Measurements from ENCODE around the gene SPAG16.

The SPAG16 gene

DNA sequence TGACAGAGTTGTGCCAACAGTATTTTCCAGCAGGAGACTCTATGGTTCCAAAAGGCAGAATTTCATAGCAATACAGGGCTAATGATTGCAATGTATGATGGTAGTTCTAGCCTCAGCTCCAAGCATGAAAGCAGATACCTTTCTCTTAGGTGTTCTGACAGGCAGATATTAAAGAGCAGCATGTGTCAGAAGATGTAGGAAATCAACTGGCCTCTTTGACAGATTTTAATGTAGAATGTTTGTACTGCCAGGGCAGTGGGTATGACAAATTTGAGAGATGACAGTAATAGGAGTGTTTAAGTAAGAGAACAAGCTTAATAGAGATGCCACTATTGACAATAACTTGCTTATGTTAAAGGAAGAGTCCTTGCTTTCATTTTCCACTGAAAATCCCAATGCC is 1105.1 kb downstream of the SPAG16 start:
- TF ChIP-seq EZH2 (IDR thresholded peaks at IDR 0.05; ENCODE audit: borderline replicate concordance, low read length) = no peak
- TF ChIP-seq, protein P1, sequence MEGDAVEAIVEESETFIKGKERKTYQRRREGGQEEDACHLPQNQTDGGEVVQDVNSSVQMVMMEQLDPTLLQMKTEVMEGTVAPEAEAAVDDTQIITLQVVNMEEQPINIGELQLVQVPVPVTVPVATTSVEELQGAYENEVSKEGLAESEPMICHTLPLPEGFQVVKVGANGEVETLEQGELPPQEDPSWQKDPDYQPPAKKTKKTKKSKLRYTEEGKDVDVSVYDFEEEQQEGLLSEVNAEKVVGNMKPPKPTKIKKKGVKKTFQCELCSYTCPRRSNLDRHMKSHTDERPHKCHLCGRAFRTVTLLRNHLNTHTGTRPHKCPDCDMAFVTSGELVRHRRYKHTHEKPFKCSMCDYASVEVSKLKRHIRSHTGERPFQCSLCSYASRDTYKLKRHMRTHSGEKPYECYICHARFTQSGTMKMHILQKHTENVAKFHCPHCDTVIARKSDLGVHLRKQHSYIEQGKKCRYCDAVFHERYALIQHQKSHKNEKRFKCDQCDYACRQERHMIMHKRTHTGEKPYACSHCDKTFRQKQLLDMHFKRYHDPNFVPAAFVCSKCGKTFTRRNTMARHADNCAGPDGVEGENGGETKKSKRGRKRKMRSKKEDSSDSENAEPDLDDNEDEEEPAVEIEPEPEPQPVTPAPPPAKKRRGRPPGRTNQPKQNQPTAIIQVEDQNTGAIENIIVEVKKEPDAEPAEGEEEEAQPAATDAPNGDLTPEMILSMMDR (IDR thresholded peaks at IDR 0.05; ENCODE audit: low read length) = no peak
- Histone ChIP-seq H3K4me2 (ENCODE audit: low read length) (no peak overlapping the region), H3K79me2 (ENCODE audit: insufficient read depth, low read length) (no peaks in the 10 kb centered on the region), H3K9me3 (ENCODE audit: low read length) (no peaks in the 10 kb centered on the region), H3K9ac (ENCODE audit: low read length) (no peak overlapping the region), H3K4me1 (ENCODE audit: insufficient read depth, low read length, severe bottlenecking) (no peaks in the 10 kb centered on the region), H3K27me3 (ENCODE audit: insufficient read depth, low read length) (no peaks in the 10 kb centered on the region), H4K20me1 (ENCODE audit: insufficient read depth, low read length) (no peaks in the 10 kb centered on the region), H2AFZ (ENCODE audit: low read length) (no peak overlapping the region), H3F3A (ENCODE audit: insufficient read depth, low read length) (no peaks in the 10 kb centered on the region), H3K4me3 (ENCODE audit: low read depth, low read length, poor library complexity, severe bottlenecking) (no peak overlapping the region), H3K36me3 (ENCODE audit: insufficient read depth, low read length) (no peaks in the 10 kb centered on the region), H3K27ac (ENCODE audit: low read depth, low read length, poor library complexity, severe bottlenecking) (no peak overlapping the region), H3K9me2 (ENCODE audit: low read depth, low read length) (no peaks in the 10 kb centered on the region)

DNA sequence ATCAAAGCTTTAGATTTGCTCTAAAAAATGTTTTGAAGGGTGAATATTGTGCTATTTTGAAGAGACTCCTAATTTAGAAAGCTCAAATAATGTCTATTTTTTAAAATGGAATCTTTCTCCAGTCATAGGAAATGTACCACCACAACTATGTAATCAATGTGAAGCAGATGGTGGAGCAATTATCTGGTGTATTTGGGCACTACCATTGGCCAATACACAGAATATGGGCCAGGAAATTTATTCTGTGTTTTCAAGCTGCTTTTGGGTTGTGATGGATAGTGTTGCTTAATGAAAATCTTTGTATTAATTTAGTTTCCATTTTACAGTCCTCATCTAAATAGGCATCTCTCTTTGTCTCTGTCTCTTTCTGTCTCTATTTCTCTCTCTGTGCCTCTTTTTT is 1109.5 kb downstream of the SPAG16 start:
- no peak for TF ChIP-seq EZH2 (IDR thresholded peaks at IDR 0.05; ENCODE audit: borderline replicate concordance, low read length)
- TF ChIP-seq, protein P1 (IDR thresholded peaks at IDR 0.05; ENCODE audit: low read length) = no peak
- Histone ChIP-seq H3K4me2 (ENCODE audit: low read length) (no peak overlapping the region), H2AFZ (ENCODE audit: low read length) (no peak overlapping the region), H3F3A (ENCODE audit: insufficient read depth, low read length) (no peaks in the 10 kb centered on the region), H3K27ac (ENCODE audit: low read depth, low read length, poor library complexity, severe bottlenecking) (no peak overlapping the region), H3K4me3 (ENCODE audit: low read depth, low read length, poor library complexity, severe bottlenecking) (no peak overlapping the region), H3K9me2 (ENCODE audit: low read depth, low read length) (no peaks in the 10 kb centered on the region), H3K4me1 (ENCODE audit: insufficient read depth, low read length, severe bottlenecking) (no peaks in the 10 kb centered on the region), H3K27me3 (ENCODE audit: insufficient read depth, low read length) (no peaks in the 10 kb centered on the region), H3K9ac (ENCODE audit: low read length) (no peak overlapping the region), H4K20me1 (ENCODE audit: insufficient read depth, low read length) (no peaks in the 10 kb centered on the region), H3K36me3 (ENCODE audit: insufficient read depth, low read length) (no peaks in the 10 kb centered on the region), H3K9me3 (ENCODE audit: low read length) (no peaks in the 10 kb centered on the region), H3K79me2 (ENCODE audit: insufficient read depth, low read length) (no peaks in the 10 kb centered on the region)

- no peaks in the 10 kb centered on the region for H3F3A ChIP-seq (ENCODE audit: insufficient read depth, low read length)
- no peak overlapping the region for H3K4me3 ChIP-seq (ENCODE audit: low read depth, low read length, poor library complexity, severe bottlenecking)
- H2AFZ ChIP-seq (ENCODE audit: low read length) = no peak overlapping the region
- H3K4me2 ChIP-seq (ENCODE audit: low read length) = no peak overlapping the region
- H3K27me3 ChIP-seq (ENCODE audit: insufficient read depth, low read length) = no peaks in the 10 kb centered on the region
- TF ChIP-seq EZH2 (IDR thresholded peaks at IDR 0.05; ENCODE audit: borderline replicate concordance, low read length) = no peak
- TF ChIP-seq, protein P1 (IDR thresholded peaks at IDR 0.05; ENCODE audit: low read length) = no peak
- no peaks in the 10 kb centered on the region for H3K36me3 ChIP-seq (ENCODE audit: insufficient read depth, low read length)
- no peaks in the 10 kb centered on the region for H3K9me3 ChIP-seq (ENCODE audit: low read length)
- H3K4me1 ChIP-seq (ENCODE audit: insufficient read depth, low read length, severe bottlenecking) = no peaks in the 10 kb centered on the region
- H3K9me2 ChIP-seq (ENCODE audit: low read depth, low read length) = no peaks in the 10 kb centered on the region
- no peaks in the 10 kb centered on the region for H3K79me2 ChIP-seq (ENCODE audit: insufficient read depth, low read length)
- no peaks in the 10 kb centered on the region for H4K20me1 ChIP-seq (ENCODE audit: insufficient read depth, low read length)
- no peak overlapping the region for H3K27ac ChIP-seq (ENCODE audit: low read depth, low read length, poor library complexity, severe bottlenecking)
- H3K9ac ChIP-seq (ENCODE audit: low read length) = no peak overlapping the region
These were observed 1110.8 kb downstream of the SPAG16 start for GRCh38 chr2:214395040-214395439.

All from OCI-LY1 (cell line).